GM21526 (cell line): Measurements from ENCODE around the gene NAA16.
"Not testable (repeated sequence)": the region's sequence is repeated elsewhere in the genome, so short reads cannot be mapped to it uniquely, and the experiment has no call there.

Experiments used
- ATAC-seq: cut with Tn5 transposase; IDR thresholded peaks from one replicate; pipeline ENCODE4 v1.9.1; 2021; ENCODE audit warnings: moderate library complexity; ENCODE audit not compliant: unreplicated experiment, low FRiP score

Gene NAA16

GRCh38 chr13:41310963-41311405 lies at the start of gene NAA16:
Gene NAA16 (plus strand): TSS chr13:41311267. CDS start chr13:41311529, 262 bp downstream.
- peak; percentile 60 for ATAC-seq

- peak; percentile 87 for ATAC-seq
Observed at GRCh38 chr13:41263261-41263971, 47.7 kb upstream of the NAA16 start, which contains the start of gene MTRF1. Gene MTRF1 (minus strand): TSS chr13:41263576. CDS start chr13:41260907, 2,669 bp downstream.

GRCh38 chr13:41267106-41267505 lies 44.0 kb upstream of the NAA16 start:
- no peak for ATAC-seq

GRCh38 chr13:41268764-41269163 lies 42.3 kb upstream of the NAA16 start:
- no peak for ATAC-seq

GRCh38 chr13:41271456-41272285 lies 39.4 kb upstream of the NAA16 start:
- no peak for ATAC-seq

- ATAC-seq, result no peak
Observed at GRCh38 chr13:41273831-41274441, 37.1 kb upstream of the NAA16 start.

- no peak for ATAC-seq
Observed at GRCh38 chr13:41274881-41275280, 36.2 kb upstream of the NAA16 start.

- no peak for ATAC-seq
Observed at GRCh38 chr13:41276824-41277223, 34.2 kb upstream of the NAA16 start.

GRCh38 chr13:41279156-41279555 lies 31.9 kb upstream of the NAA16 start:
- not testable (repeated sequence) for ATAC-seq

GRCh38 chr13:41282129-41282571 lies 28.9 kb upstream of the NAA16 start:
- no peak for ATAC-seq

- no peak for ATAC-seq
Observed at GRCh38 chr13:41284512-41285288, 26.4 kb upstream of the NAA16 start.

- no peak for ATAC-seq
Observed at GRCh38 chr13:41286370-41286769, 24.7 kb upstream of the NAA16 start.

- no peak for ATAC-seq
Observed at GRCh38 chr13:41289463-41289881, 21.6 kb upstream of the NAA16 start.

- ATAC-seq, result no peak
Observed at GRCh38 chr13:41291246-41291645, 19.8 kb upstream of the NAA16 start.

GRCh38 chr13:41293272-41293671 lies 17.8 kb upstream of the NAA16 start:
- no peak for ATAC-seq

- ATAC-seq, result no peak
Observed at GRCh38 chr13:41294914-41295313, 16.2 kb upstream of the NAA16 start.

- no peak for ATAC-seq
Observed at GRCh38 chr13:41295973-41296372, 15.1 kb upstream of the NAA16 start.

GRCh38 chr13:41296879-41297646 lies 14.0 kb upstream of the NAA16 start:
- no peak for ATAC-seq

GRCh38 chr13:41299316-41300094 lies 11.6 kb upstream of the NAA16 start:
- ATAC-seq, result no peak
